MCF 10A (cell line): ENCODE results near the gene GEMIN8. TPM values are rescaled to one million over a fixed set of nuclear protein-coding genes. Genes with fewer than 3 reads are reported as not detected.

Experiments used
- BruUV-seq: library from RNA; stranded (reverse); fragments of 400-500 nt; replicated peaks from 2 replicates; lab custom pipeline; 2021; lab: Mats Ljungman, UMichigan
- CTCF ChIA-PET: fragments of 300-600 bp; sonication (Branson Sonifier 250); formaldehyde crosslinking; extraction: SDS; loops from one replicate; lab custom pipeline; 2021; ENCODE audit warnings: antibody characterized with exemption, inconsistent platforms; lab: Yijun Ruan, JAX
- POLR2A ChIA-PET: fragments of 300-600, 350-650 bp; sonication (Branson Sonifier 250); formaldehyde crosslinking; extraction: SDS; loops from one replicate; lab custom pipeline; 2020; ENCODE audit warnings: antibody characterized with exemption, inconsistent platforms; lab: Yijun Ruan, JAX
- DNase-seq: peaks from one replicate; pipeline ENCODE4 v3.0.0-alpha.2; 2018; ENCODE audit not compliant: unreplicated experiment
- H3K27ac Mint-ChIP-seq: one replicate; pipeline ENCODE4 v1.8.0; 2022; ENCODE audit warnings: mild to moderate bottlenecking, low read depth, mixed read lengths; ENCODE audit not compliant: unreplicated experiment
- H3K27me3 Mint-ChIP-seq: one replicate; pipeline ENCODE4 v1.8.0; 2022; ENCODE audit warnings: mixed read lengths; ENCODE audit not compliant: insufficient read depth, unreplicated experiment
- H3K36me3 Mint-ChIP-seq: one replicate; pipeline ENCODE4 v1.8.0; 2022; ENCODE audit warnings: mild to moderate bottlenecking, moderate library complexity, mixed read lengths; ENCODE audit not compliant: insufficient read depth, unreplicated experiment
- H3K4me1 Mint-ChIP-seq: one replicate; pipeline ENCODE4 v1.8.0; 2022; ENCODE audit warnings: mixed read lengths; ENCODE audit not compliant: insufficient read depth, unreplicated experiment
- H3K4me3 Mint-ChIP-seq: one replicate; pipeline ENCODE4 v1.8.0; 2022; ENCODE audit warnings: mild to moderate bottlenecking, moderate library complexity, mixed read lengths; ENCODE audit not compliant: unreplicated experiment
- H3K9me3 Mint-ChIP-seq: one replicate; pipeline ENCODE4 v1.8.0; 2022; ENCODE audit warnings: mixed read lengths; ENCODE audit not compliant: unreplicated experiment
- CTCF ChIP-seq: fragments of 200-600 bp; IDR thresholded peaks from one replicate; pipeline ENCODE4 v1.8.0; 2022; ENCODE audit warnings: antibody characterized with exemption, mild to moderate bottlenecking; ENCODE audit not compliant: unreplicated experiment
- intact Hi-C: fragments of 100-400 bp; cut with micrococcal nuclease; formaldehyde crosslinking; loops from 2 replicates; pipeline ENCODE4 v1.14.1; 2022
- total RNA-seq: library from RNA; stranded (reverse); gene quantifications from 2 replicates; pipeline ENCODE4 v1.2.3, GENCODE V29; 2022

Gene GEMIN8
- total RNA-seq, 1 experiment from 2014 or later = 28.2 TPM

GRCh38 chrX:14014526-14014925, 15.2 kb downstream of the GEMIN8 start:
- H3K27ac Mint-ChIP-seq = no peak overlapping the region
- no peaks in the 10 kb centered on the region for H3K9me3 Mint-ChIP-seq
- no TSS peak for BruUV-seq
- H3K36me3 Mint-ChIP-seq = peaks cover 34% of the 10 kb centered on the region
- POLR2A ChIA-PET = interaction anchor here (0.5 to 3.4 kb wide), 2 partner anchors 12 to 246 kb away, joined by 3 to 17 read pairs; no protein-coding TSS in a partner anchor
- TF ChIP-seq CTCF = no peak
- no peaks in the 10 kb centered on the region for H3K27me3 Mint-ChIP-seq
- CTCF ChIA-PET = no interaction called here
- DNase-seq = no peak
- H3K4me3 Mint-ChIP-seq = no peak overlapping the region
- intact Hi-C loops = no loop called here
- peaks cover 10% of the 10 kb centered on the region for H3K4me1 Mint-ChIP-seq

GRCh38 chrX:14013054-14013453, 16.6 kb downstream of the GEMIN8 start:
- intact Hi-C loops = loop anchor here (1.0 kb wide), 1 partner anchor 48 kb away; no protein-coding TSS in a partner anchor
- TF ChIP-seq CTCF = no peak
- ChIA-PET POLR2A (no interaction called here), CTCF (no interaction called here)
- DNase-seq = no peak
- H3K4me1 Mint-ChIP-seq = peaks cover 10% of the 10 kb centered on the region
- no peaks in the 10 kb centered on the region for H3K27me3 Mint-ChIP-seq
- no peak overlapping the region for H3K4me3 Mint-ChIP-seq
- no peaks in the 10 kb centered on the region for H3K9me3 Mint-ChIP-seq
- peak overlapping the region; percentile 9 for H3K27ac Mint-ChIP-seq
- H3K36me3 Mint-ChIP-seq = peaks cover 29% of the 10 kb centered on the region
- BruUV-seq = no TSS peak

- peak; percentile 59 for DNase-seq
- Mint-ChIP-seq H3K4me3 (no peak overlapping the region), H3K9me3 (no peaks in the 10 kb centered on the region), H3K36me3 (peaks cover 29% of the 10 kb centered on the region), H3K4me1 (peaks cover 10% of the 10 kb centered on the region), H3K27me3 (no peaks in the 10 kb centered on the region), H3K27ac (peak overlapping the region; percentile 79)
- ChIA-PET POLR2A (interaction anchor here (0.8 to 1.7 kb wide), 5 partner anchors 19 to 341 kb away, joined by 3 to 12 read pairs (median 3); partner anchors contain the start of gene GEMIN8), CTCF (interaction anchor here (0.7 to 1.0 kb wide), 3 partner anchors 19 to 258 kb away, joined by 3 read pairs; no protein-coding TSS in a partner anchor)
- TF ChIP-seq CTCF = no peak
- BruUV-seq = no TSS peak
- intact Hi-C loops = no loop called here
Observed at GRCh38 chrX:14010566-14010965, 19.1 kb downstream of the GEMIN8 start.

GRCh38 chrX:14006540-14006939, 23.2 kb downstream of the GEMIN8 start:
- Mint-ChIP-seq H3K27me3 (no peaks in the 10 kb centered on the region), H3K9me3 (no peaks in the 10 kb centered on the region), H3K4me1 (peaks cover 10% of the 10 kb centered on the region), H3K36me3 (peaks cover 19% of the 10 kb centered on the region), H3K4me3 (no peak overlapping the region), H3K27ac (no peak overlapping the region)
- no TSS peak for BruUV-seq
- POLR2A ChIA-PET = no interaction called here
- no peak for DNase-seq
- CTCF ChIA-PET = interaction anchor here (0.7 kb wide), 2 partner anchors 25 to 178 kb away, joined by 4 to 5 read pairs; no protein-coding TSS in a partner anchor
- intact Hi-C loops = no loop called here
- TF ChIP-seq CTCF = no peak
